Astrocyte of the spinal cord (primary cell): ENCODE measurements around the gene STUB1.

Source experiments
- DNase-seq: peaks from one replicate; pipeline ENCODE4 v3.0.0; 2011; ENCODE audit warnings: low read depth, low spot score
- H3K4me3 ChIP-seq: 2 replicates; pipeline ENCODE4 v1.5.1; 2011; ENCODE audit warnings: low read depth, mild to moderate bottlenecking, low read length, moderate library complexity
- CTCF ChIP-seq: IDR thresholded peaks from 2 replicates; pipeline ENCODE4 v1.5.1; 2012; ENCODE audit warnings: low read depth, mild to moderate bottlenecking, low read length, inconsistent platforms
- in situ Hi-C: cut with HindIII; loops from 2 replicates; pipeline ENCODE4 v1.10.0; 2017; ENCODE audit warnings: low sequenced_read_pairs

The STUB1 gene

GRCh38 chr16:717450-718245, 37.4 kb downstream of the STUB1 start:
- DNase-seq: no peak
- no peak for TF ChIP-seq CTCF
- no peak overlapping the region for H3K4me3 ChIP-seq
- in situ Hi-C loops: no loop called here

DNA sequence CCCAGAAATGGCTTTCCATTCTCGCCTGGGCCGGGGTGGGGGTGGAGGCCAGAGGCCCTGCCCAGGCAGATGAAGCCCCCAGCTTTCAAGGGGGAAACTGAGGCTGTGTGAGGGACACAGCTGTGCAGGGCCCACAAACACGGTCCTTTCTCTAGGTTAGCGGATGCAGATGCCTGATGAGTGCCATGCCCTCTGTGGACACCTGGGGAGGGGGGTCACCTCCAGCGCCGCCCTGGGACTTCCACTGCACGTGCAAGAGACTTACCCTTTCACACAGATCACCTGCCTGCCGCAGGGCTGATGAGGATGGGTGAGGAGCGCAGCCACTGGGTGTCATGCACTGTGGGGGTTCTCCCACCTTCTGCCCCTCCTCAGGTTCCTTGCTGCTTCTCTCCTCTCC, 38.2 kb downstream of the STUB1 start:
- in situ Hi-C loops: no loop called here
- TF ChIP-seq CTCF: no peak
- H3K4me3 ChIP-seq: no peak overlapping the region
- no peak for DNase-seq

DNA sequence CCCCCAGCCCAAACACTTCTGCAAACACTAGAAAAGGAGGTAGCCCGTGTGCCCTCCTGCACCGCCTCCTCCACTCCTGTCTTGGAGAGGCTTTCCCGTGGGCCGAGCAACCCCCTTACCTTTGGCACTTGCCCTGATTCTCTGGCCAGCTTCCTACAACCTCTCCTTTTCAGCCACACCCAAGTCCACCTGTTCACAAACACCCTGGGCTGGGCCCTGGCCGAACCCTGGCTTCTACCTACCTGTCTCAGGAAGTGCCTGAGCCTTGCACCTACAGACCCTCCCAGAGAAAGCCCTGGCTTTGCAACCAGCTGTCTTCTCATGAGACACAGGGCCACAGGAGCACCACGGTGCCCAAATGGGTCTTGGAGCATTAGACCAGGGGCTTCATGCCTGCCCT, 38.7 kb downstream of the STUB1 start:
- DNase-seq: no peak
- H3K4me3 ChIP-seq: no peak overlapping the region
- TF ChIP-seq CTCF: no peak
- in situ Hi-C loops: no loop called here

DNA sequence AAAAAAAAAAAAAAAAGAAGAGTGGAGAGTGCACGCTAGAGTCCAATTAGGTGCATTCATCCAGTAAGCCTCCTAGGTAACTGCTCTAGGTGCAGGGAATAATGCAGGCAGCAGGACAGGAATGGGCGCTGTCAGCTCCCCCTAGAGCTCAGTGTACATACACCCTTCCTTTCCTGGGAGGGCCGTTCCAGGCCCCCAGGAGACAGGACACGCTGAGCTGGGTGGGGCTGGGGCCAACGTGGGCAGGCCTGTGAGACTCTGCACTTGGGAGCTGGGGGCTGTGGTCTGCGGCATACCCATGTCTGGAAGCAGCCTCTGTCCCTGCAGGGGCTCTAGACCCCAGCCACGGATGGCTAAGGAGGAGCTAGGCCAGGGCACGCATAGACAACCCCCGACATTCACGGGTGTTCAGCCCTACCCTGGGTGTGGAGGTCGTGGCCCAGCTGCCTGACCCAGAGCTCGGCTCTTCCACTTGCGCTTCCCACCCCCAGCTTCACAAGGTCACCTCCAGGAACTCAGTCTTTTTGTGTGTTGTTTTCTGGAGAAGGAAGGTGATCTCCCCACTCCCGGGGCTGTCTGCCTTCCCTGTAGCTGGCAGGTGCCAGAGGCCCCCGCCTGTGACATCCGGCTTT, 39.7 kb downstream of the STUB1 start:
- in situ Hi-C loops: no loop called here
- DNase-seq: no peak
- peak overlapping the region; percentile 65 for H3K4me3 ChIP-seq
- peak; percentile 37 for TF ChIP-seq CTCF

- DNase-seq: peak; percentile 69
- peak overlapping the region; percentile 65 for H3K4me3 ChIP-seq
- TF ChIP-seq CTCF: peak; percentile 41
- in situ Hi-C loops: no loop called here
These were observed 40.3 kb downstream of the STUB1 start for GRCh38 chr16:720447-720989.

DNA sequence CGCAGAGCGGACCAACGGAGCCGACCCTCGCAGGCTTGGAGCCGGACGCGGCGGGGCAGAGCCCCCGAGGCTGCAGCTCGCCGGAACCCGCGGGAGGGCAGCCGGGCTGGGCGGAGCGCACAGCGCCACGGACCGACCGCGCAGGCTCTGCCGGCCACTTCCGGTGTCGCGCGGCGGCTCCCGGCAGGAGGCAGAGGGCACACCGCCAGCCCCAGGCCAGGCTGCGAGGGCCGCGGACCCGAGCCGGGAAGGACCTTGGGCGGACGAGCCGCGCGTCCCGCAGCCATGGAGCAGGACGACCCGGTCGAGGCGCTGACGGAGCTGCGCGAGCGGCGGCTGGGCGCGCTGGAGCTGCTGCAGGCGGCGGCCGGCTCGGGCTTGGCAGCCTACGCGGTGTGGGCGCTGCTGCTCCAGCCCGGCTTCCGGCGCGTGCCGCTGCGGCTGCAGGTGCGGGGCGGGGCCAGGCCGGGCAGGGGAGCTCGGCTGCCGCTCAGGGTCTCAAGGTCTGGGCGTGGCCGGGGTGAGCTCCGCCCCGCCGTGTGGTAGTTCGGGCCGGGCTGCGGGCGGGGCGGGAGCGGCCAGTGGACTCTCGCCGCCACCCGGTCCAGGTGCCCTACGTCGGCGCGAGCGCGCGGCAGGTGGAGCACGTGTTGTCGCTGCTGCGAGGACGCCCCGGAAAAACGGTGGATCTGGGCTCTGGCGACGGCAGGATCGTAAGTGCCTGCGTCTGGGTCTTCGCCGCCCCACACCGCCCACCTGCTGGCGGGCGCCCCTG, 41.0 kb downstream of the STUB1 start, which contains the start of gene ANTKMT:
Gene ANTKMT (plus strand): TSS at position 157 of the 775 bp plus-strand sequence. CDS start 129 bp downstream, at position 286.
- in situ Hi-C loops: no loop called here
- peak within 1 kb of the TSS; percentile 65 for H3K4me3 ChIP-seq
- no peak for TF ChIP-seq CTCF
- peak; percentile 65 for DNase-seq
